ENCODE results near the gene PCCA.

The PCCA gene

DNA sequence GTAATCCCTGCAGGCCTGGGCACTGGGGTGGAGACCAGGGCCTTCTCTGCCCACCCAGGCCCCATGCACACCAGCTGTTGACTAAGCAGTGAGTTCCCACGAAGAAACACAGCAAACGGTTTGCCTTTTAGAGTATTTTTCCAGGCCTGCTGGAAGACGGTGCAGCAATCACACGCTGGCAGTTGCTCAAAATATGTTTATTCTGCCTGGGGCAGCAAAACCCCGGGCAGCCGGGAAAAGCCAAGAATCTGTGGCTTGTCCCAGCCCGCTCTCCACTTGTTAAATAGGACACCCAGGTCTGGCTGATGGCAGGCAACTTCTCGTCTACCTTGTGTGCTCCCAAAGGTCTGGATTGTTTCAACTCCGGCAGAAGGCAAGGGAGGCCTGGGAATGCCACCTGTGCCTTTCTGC, 458.9 kb downstream of the PCCA start:
- TF ChIP-seq RARB (CRISPR knock-in tag; IDR thresholded peaks at IDR 0.05) (no peak), ZC3H10 (CRISPR knock-in tag; IDR thresholded peaks at IDR 0.05) (no peak), POU6F1 (CRISPR knock-in tag; IDR thresholded peaks at IDR 0.05; ENCODE audit: borderline replicate concordance, low read depth) (no peak), ESRRG (CRISPR knock-in tag; IDR thresholded peaks at IDR 0.05) (no peak), TCF4 (CRISPR knock-in tag; IDR thresholded peaks at IDR 0.05; ENCODE audit: borderline replicate concordance) (no peak), ZNF8 (CRISPR knock-in tag; IDR thresholded peaks at IDR 0.05) (no peak), PATZ1 (CRISPR knock-in tag; IDR thresholded peaks at IDR 0.05; ENCODE audit: borderline replicate concordance) (no peak), ZFP30 (CRISPR knock-in tag; IDR thresholded peaks at IDR 0.05) (no peak), CSDC2 (CRISPR knock-in tag; IDR thresholded peaks at IDR 0.05) (no peak), BACH2 (CRISPR knock-in tag; IDR thresholded peaks at IDR 0.05; ENCODE audit: borderline replicate concordance) (no peak), CSRNP3 (CRISPR knock-in tag; IDR thresholded peaks at IDR 0.05) (no peak), ZNF565 (CRISPR knock-in tag; conservative IDR thresholded peaks at IDR 0.05; ENCODE audit: low read depth) (no peak), TOX (CRISPR knock-in tag; IDR thresholded peaks at IDR 0.05; ENCODE audit: borderline replicate concordance) (no peak), ZNF70 (CRISPR knock-in tag; IDR thresholded peaks at IDR 0.05) (no peak)
- TF ChIP-seq, protein P1, sequence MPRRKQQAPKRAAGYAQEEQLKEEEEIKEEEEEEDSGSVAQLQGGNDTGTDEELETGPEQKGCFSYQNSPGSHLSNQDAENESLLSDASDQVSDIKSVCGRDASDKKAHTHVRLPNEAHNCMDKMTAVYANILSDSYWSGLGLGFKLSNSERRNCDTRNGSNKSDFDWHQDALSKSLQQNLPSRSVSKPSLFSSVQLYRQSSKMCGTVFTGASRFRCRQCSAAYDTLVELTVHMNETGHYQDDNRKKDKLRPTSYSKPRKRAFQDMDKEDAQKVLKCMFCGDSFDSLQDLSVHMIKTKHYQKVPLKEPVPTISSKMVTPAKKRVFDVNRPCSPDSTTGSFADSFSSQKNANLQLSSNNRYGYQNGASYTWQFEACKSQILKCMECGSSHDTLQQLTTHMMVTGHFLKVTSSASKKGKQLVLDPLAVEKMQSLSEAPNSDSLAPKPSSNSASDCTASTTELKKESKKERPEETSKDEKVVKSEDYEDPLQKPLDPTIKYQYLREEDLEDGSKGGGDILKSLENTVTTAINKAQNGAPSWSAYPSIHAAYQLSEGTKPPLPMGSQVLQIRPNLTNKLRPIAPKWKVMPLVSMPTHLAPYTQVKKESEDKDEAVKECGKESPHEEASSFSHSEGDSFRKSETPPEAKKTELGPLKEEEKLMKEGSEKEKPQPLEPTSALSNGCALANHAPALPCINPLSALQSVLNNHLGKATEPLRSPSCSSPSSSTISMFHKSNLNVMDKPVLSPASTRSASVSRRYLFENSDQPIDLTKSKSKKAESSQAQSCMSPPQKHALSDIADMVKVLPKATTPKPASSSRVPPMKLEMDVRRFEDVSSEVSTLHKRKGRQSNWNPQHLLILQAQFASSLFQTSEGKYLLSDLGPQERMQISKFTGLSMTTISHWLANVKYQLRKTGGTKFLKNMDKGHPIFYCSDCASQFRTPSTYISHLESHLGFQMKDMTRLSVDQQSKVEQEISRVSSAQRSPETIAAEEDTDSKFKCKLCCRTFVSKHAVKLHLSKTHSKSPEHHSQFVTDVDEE (CRISPR knock-in tag; IDR thresholded peaks at IDR 0.05): no peak
- TF ChIP-seq, protein P2, sequence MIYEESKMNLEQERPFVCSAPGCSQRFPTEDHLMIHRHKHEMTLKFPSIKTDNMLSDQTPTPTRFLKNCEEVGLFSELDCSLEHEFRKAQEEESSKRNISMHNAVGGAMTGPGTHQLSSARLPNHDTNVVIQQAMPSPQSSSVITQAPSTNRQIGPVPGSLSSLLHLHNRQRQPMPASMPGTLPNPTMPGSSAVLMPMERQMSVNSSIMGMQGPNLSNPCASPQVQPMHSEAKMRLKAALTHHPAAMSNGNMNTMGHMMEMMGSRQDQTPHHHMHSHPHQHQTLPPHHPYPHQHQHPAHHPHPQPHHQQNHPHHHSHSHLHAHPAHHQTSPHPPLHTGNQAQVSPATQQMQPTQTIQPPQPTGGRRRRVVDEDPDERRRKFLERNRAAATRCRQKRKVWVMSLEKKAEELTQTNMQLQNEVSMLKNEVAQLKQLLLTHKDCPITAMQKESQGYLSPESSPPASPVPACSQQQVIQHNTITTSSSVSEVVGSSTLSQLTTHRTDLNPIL (CRISPR knock-in tag; IDR thresholded peaks at IDR 0.05; ENCODE audit: low read depth): no peak
- no peak; the same call in 2 of the 3 replicates for ATAC-seq

GRCh38 chr13:100549316-100549715, 460.4 kb downstream of the PCCA start:
- TF ChIP-seq ZNF565 (CRISPR knock-in tag; conservative IDR thresholded peaks at IDR 0.05; ENCODE audit: low read depth) (no peak), CSRNP3 (CRISPR knock-in tag; IDR thresholded peaks at IDR 0.05) (no peak), POU6F1 (CRISPR knock-in tag; IDR thresholded peaks at IDR 0.05; ENCODE audit: borderline replicate concordance, low read depth) (no peak), CSDC2 (CRISPR knock-in tag; IDR thresholded peaks at IDR 0.05) (no peak), ESRRG (CRISPR knock-in tag; IDR thresholded peaks at IDR 0.05) (no peak), ISL1 (CRISPR knock-in tag; IDR thresholded peaks at IDR 0.05) (no peak), TCF4 (CRISPR knock-in tag; IDR thresholded peaks at IDR 0.05; ENCODE audit: borderline replicate concordance) (no peak), PPARA (CRISPR knock-in tag; IDR thresholded peaks at IDR 0.05; ENCODE audit: borderline replicate concordance) (no peak), ARNTL (CRISPR knock-in tag; IDR thresholded peaks at IDR 0.05; ENCODE audit: borderline replicate concordance, low read depth) (no peak), ZC3H10 (CRISPR knock-in tag; IDR thresholded peaks at IDR 0.05) (no peak), SNAI2 (CRISPR knock-in tag; IDR thresholded peaks at IDR 0.05) (no peak), BACH2 (CRISPR knock-in tag; IDR thresholded peaks at IDR 0.05; ENCODE audit: borderline replicate concordance) (no peak), ZNF8 (CRISPR knock-in tag; IDR thresholded peaks at IDR 0.05) (no peak)
- TF ChIP-seq, protein P1 (CRISPR knock-in tag; IDR thresholded peaks at IDR 0.05): no peak
- TF ChIP-seq, protein P2 (CRISPR knock-in tag; IDR thresholded peaks at IDR 0.05; ENCODE audit: low read depth): no peak
- no peak for ATAC-seq

Data from SK-N-SH treated with all-trans-retinoic acid at 6 μM for 48 hours (cell line).